ENCODE measurements around the gene CHMP1B.
"Not testable (repeated sequence)": the region's sequence is repeated elsewhere in the genome, so short reads cannot be mapped to it uniquely, and the experiment has no call there.

CHMP1B gene

GRCh38 chr18:11891737-11892136, 40.5 kb downstream of the CHMP1B start:
- TF ChIP-seq CTCF (IDR thresholded peaks at IDR 0.05; ENCODE audit: low read depth, low read length, missing control alignments) = no peak
- DNase-seq (ENCODE audit: extremely low read depth, low read depth) = no peak
- H3K4me3 ChIP-seq (replicated peaks; ENCODE audit: low read depth, low read length) = no peak overlapping the region

GRCh38 chr18:11892438-11892837, 41.2 kb downstream of the CHMP1B start:
- not testable (repeated sequence) for H3K4me3 ChIP-seq (replicated peaks; ENCODE audit: low read depth, low read length)

GRCh38 chr18:11897781-11898180, 46.6 kb downstream of the CHMP1B start:
- no peak overlapping the region for H3K4me3 ChIP-seq (replicated peaks; ENCODE audit: low read depth, low read length)
- DNase-seq (ENCODE audit: extremely low read depth, low read depth) = no peak
- TF ChIP-seq CTCF (IDR thresholded peaks at IDR 0.05; ENCODE audit: low read depth, low read length, missing control alignments) = no peak

More at GRCh38 chr18:11892438-11892837, 41.2 kb downstream of the CHMP1B start:
- DNase-seq (ENCODE audit: extremely low read depth, low read depth) = not testable (repeated sequence)

- no peak for TF ChIP-seq CTCF (IDR thresholded peaks at IDR 0.05; ENCODE audit: low read depth, low read length, missing control alignments)
- no peak overlapping the region for H3K4me3 ChIP-seq (replicated peaks; ENCODE audit: low read depth, low read length)
- no peak for DNase-seq (ENCODE audit: extremely low read depth, low read depth)
These were observed 47.9 kb downstream of the CHMP1B start for GRCh38 chr18:11899063-11899462.

- no peak for TF ChIP-seq CTCF (IDR thresholded peaks at IDR 0.05; ENCODE audit: low read depth, low read length, missing control alignments)
- DNase-seq (ENCODE audit: extremely low read depth, low read depth) = no peak
- H3K4me3 ChIP-seq (replicated peaks; ENCODE audit: low read depth, low read length) = no peak overlapping the region
These were observed 50.7 kb downstream of the CHMP1B start for GRCh38 chr18:11901826-11902438.

GRCh38 chr18:11902522-11903292, 51.5 kb downstream of the CHMP1B start:
- no peak for TF ChIP-seq CTCF (IDR thresholded peaks at IDR 0.05; ENCODE audit: low read depth, low read length, missing control alignments)

More at GRCh38 chr18:11902522-11903292, 51.5 kb downstream of the CHMP1B start:
- DNase-seq (ENCODE audit: extremely low read depth, low read depth) = no peak
- H3K4me3 ChIP-seq (replicated peaks; ENCODE audit: low read depth, low read length) = no peak overlapping the region
